PFSK-1 (cell line): ENCODE data around the gene AIMP1.

Source experiments
- FOXP2 ChIP-seq: optimal IDR thresholded peaks from 2 replicates; pipeline ENCODE3; 2011; ENCODE audit warnings: borderline replicate concordance, control low read depth, inconsistent platforms; ENCODE audit not compliant: insufficient read depth; ENCODE audit errors: extremely low read length, extremely low read depth
- POLR2AphosphoS5 ChIP-seq: IDR thresholded peaks from 2 replicates; pipeline ENCODE4 v1.6.1; 2012; ENCODE audit warnings: low read depth, mild to moderate bottlenecking, control low read depth, low read length, moderate library complexity
- REST ChIP-seq, 2 experiments: IDR thresholded peaks; 2 replicates each; pipeline versions ENCODE4 v1.6.1 to v1.8.0; 2011 to 2012; ENCODE audit warnings: low read depth in 2 of 2, low read length in 2 of 2, control low read depth in 1 of 2, inconsistent platforms in 1 of 2, mild to moderate bottlenecking in 1 of 2, moderate library complexity in 1 of 2; ENCODE audit not compliant: insufficient read depth in 1 of 2
- SIN3A ChIP-seq: IDR thresholded peaks from 2 replicates; pipeline ENCODE4 v1.6.1; 2012; ENCODE audit warnings: mild to moderate bottlenecking, low read length, moderate library complexity, borderline replicate concordance; ENCODE audit not compliant: insufficient read depth
- TAF1 ChIP-seq: IDR thresholded peaks from 2 replicates; pipeline ENCODE4 v1.6.1; 2012; ENCODE audit warnings: low read length, control low read depth, borderline replicate concordance; ENCODE audit not compliant: insufficient read depth

The AIMP1 gene

GRCh38 chr4:106368678-106369077 is 52.3 kb downstream of the AIMP1 start, which contains the start of gene GIMD1:
TSS of gene GIMD1 (minus strand) at chr4:106368778. CDS start at chr4:106367435, 1,343 bp downstream.
- TF ChIP-seq TAF1 (no peak), SIN3A (no peak), REST (IDR thresholded peaks at IDR 0.05; ENCODE audit: insufficient read depth in 1 of 2, low read depth in 2 of 2, low read length in 2 of 2) (no peak), FOXP2 (no peak), POLR2AphosphoS5 (no peak)

- no peak for TF ChIP-seq FOXP2
- TF ChIP-seq POLR2AphosphoS5: no peak
- TF ChIP-seq SIN3A: no peak
- TF ChIP-seq REST (IDR thresholded peaks at IDR 0.05; ENCODE audit: insufficient read depth in 1 of 2, low read depth in 2 of 2, low read length in 2 of 2): no peak
- TF ChIP-seq TAF1: no peak
Measured at GRCh38 chr4:106369456-106370060, 53.2 kb downstream of the AIMP1 start.

GRCh38 chr4:106370214-106370613 is 53.9 kb downstream of the AIMP1 start:
- TF ChIP-seq TAF1 (no peak), FOXP2 (no peak), REST (IDR thresholded peaks at IDR 0.05; ENCODE audit: insufficient read depth in 1 of 2, low read depth in 2 of 2, low read length in 2 of 2) (no peak), SIN3A (no peak), POLR2AphosphoS5 (no peak)

- TF ChIP-seq REST (IDR thresholded peaks at IDR 0.05; ENCODE audit: insufficient read depth in 1 of 2, low read depth in 2 of 2, low read length in 2 of 2) (no peak), SIN3A (no peak), FOXP2 (no peak), POLR2AphosphoS5 (no peak), TAF1 (no peak)
Measured at GRCh38 chr4:106371161-106371560, 54.8 kb downstream of the AIMP1 start.
